ENCODE data around the gene GIMAP5. TPM values are rescaled to one million over a fixed set of nuclear protein-coding genes. Genes with fewer than 3 reads are reported as not detected.

The GIMAP5 gene
- total and polyA plus RNA-seq, 2 of the 13 experiments (the other 11 are each of a cell fraction or from before 2014, with no cell fraction given): not detected

- TF ChIP-seq ZNF317 (CRISPR knock-in tag; IDR thresholded peaks at IDR 0.05): no peak
- peak; percentile 37; the same call in 1 of the 2 replicates for TF ChIP-seq PHF21A (CRISPR knock-in tag; IDR thresholded peaks at IDR 0.05)
- TF ChIP-seq KAT8 (CRISPR knock-in tag; IDR thresholded peaks at IDR 0.05): no peak
- TF ChIP-seq, protein P1, sequence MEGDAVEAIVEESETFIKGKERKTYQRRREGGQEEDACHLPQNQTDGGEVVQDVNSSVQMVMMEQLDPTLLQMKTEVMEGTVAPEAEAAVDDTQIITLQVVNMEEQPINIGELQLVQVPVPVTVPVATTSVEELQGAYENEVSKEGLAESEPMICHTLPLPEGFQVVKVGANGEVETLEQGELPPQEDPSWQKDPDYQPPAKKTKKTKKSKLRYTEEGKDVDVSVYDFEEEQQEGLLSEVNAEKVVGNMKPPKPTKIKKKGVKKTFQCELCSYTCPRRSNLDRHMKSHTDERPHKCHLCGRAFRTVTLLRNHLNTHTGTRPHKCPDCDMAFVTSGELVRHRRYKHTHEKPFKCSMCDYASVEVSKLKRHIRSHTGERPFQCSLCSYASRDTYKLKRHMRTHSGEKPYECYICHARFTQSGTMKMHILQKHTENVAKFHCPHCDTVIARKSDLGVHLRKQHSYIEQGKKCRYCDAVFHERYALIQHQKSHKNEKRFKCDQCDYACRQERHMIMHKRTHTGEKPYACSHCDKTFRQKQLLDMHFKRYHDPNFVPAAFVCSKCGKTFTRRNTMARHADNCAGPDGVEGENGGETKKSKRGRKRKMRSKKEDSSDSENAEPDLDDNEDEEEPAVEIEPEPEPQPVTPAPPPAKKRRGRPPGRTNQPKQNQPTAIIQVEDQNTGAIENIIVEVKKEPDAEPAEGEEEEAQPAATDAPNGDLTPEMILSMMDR (CRISPR knock-in tag; IDR thresholded peaks at IDR 0.05): 0 out of 2 replicates have a peak, but pooled peaks have one; percentile 4
- no peak for TF ChIP-seq ISX (CRISPR knock-in tag; conservative IDR thresholded peaks at IDR 0.05)
- TF ChIP-seq NCOA1 (CRISPR knock-in tag; IDR thresholded peaks at IDR 0.05): no peak
- TF ChIP-seq, protein P2, sequence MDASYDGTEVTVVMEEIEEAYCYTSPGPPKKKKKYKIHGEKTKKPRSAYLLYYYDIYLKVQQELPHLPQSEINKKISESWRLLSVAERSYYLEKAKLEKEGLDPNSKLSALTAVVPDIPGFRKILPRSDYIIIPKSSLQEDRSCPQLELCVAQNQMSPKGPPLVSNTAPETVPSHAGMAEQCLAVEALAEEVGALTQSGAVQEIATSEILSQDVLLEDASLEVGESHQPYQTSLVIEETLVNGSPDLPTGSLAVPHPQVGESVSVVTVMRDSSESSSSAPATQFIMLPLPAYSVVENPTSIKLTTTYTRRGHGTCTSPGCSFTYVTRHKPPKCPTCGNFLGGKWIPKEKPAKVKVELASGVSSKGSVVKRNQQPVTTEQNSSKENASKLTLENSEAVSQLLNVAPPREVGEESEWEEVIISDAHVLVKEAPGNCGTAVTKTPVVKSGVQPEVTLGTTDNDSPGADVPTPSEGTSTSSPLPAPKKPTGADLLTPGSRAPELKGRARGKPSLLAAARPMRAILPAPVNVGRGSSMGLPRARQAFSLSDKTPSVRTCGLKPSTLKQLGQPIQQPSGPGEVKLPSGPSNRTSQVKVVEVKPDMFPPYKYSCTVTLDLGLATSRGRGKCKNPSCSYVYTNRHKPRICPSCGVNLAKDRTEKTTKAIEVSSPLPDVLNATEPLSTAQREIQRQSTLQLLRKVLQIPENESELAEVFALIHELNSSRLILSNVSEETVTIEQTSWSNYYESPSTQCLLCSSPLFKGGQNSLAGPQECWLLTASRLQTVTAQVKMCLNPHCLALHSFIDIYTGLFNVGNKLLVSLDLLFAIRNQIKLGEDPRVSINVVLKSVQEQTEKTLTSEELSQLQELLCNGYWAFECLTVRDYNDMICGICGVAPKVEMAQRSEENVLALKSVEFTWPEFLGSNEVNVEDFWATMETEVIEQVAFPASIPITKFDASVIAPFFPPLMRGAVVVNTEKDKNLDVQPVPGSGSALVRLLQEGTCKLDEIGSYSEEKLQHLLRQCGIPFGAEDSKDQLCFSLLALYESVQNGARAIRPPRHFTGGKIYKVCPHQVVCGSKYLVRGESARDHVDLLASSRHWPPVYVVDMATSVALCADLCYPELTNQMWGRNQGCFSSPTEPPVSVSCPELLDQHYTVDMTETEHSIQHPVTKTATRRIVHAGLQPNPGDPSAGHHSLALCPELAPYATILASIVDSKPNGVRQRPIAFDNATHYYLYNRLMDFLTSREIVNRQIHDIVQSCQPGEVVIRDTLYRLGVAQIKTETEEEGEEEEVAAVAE (CRISPR knock-in tag; IDR thresholded peaks at IDR 0.05; ENCODE audit: borderline replicate concordance): no peak
- TF ChIP-seq, protein P3, sequence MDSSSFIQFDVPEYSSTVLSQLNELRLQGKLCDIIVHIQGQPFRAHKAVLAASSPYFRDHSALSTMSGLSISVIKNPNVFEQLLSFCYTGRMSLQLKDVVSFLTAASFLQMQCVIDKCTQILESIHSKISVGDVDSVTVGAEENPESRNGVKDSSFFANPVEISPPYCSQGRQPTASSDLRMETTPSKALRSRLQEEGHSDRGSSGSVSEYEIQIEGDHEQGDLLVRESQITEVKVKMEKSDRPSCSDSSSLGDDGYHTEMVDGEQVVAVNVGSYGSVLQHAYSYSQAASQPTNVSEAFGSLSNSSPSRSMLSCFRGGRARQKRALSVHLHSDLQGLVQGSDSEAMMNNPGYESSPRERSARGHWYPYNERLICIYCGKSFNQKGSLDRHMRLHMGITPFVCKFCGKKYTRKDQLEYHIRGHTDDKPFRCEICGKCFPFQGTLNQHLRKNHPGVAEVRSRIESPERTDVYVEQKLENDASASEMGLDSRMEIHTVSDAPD (CRISPR knock-in tag; IDR thresholded peaks at IDR 0.05): no peak
- no peak for TF ChIP-seq ETS1 (CRISPR knock-in tag; IDR thresholded peaks at IDR 0.05)
- TF ChIP-seq ZNF616 (CRISPR knock-in tag; IDR thresholded peaks at IDR 0.05; ENCODE audit: low read depth): no peak
- TF ChIP-seq, protein P4, sequence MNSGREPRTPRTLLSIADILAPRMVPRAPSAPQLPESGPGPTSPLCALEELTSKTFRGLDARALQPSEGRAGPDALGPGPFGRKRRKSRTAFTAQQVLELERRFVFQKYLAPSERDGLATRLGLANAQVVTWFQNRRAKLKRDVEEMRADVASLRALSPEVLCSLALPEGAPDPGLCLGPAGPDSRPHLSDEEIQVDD (CRISPR knock-in tag; IDR thresholded peaks at IDR 0.05; ENCODE audit: borderline replicate concordance): no peak
- TF ChIP-seq PPARG (CRISPR knock-in tag; conservative IDR thresholded peaks at IDR 0.05): no peak
- TF ChIP-seq, protein P5, sequence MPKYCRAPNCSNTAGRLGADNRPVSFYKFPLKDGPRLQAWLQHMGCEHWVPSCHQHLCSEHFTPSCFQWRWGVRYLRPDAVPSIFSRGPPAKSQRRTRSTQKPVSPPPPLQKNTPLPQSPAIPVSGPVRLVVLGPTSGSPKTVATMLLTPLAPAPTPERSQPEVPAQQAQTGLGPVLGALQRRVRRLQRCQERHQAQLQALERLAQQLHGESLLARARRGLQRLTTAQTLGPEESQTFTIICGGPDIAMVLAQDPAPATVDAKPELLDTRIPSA (CRISPR knock-in tag; IDR thresholded peaks at IDR 0.05; ENCODE audit: borderline replicate concordance): no peak
- TF ChIP-seq ZNF816 (CRISPR knock-in tag; IDR thresholded peaks at IDR 0.05; ENCODE audit: borderline replicate concordance): no peak
- TF ChIP-seq MAX (IDR thresholded peaks at IDR 0.05): peak; percentile 53
- no peak for TF ChIP-seq HNRNPH1 (optimal IDR thresholded peaks at IDR 0.05; ENCODE audit: low read depth, low read length)
- TF ChIP-seq SOX13 (IDR thresholded peaks at IDR 0.05): no peak
- TF ChIP-seq SOX13 (CRISPR knock-in tag; conservative IDR thresholded peaks at IDR 0.05 in 1 of 2, IDR thresholded peaks at IDR 0.05 in 1 of 2): no peak
- TF ChIP-seq ZNF124 (CRISPR knock-in tag; IDR thresholded peaks at IDR 0.05): no peak
Measured at GRCh38 chr7:150784120-150784736, 47.0 kb downstream of the GIMAP5 start (continued).
